ENCODE results near the gene DNAH7.

DNAH7 gene

DNA sequence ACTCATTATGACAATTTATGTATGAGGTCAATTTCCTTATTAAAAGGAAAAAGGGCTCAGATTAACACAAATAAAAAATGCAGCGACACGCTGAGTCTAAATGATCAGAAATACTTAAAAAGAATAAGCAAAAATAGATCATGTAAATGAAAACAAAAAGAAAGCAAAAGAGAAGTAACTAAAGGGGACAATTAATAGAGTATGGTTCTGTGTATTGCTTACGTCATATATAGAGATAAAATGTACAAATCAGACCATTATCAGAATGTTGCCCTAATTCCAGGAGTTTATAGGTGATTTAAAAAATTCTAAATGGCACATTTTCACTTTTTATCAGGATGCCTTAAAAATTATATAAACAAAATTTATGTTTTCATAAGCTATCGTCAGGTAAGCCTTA lies 189.5 kb downstream of the DNAH7 start:
- TF ChIP-seq, protein P1, sequence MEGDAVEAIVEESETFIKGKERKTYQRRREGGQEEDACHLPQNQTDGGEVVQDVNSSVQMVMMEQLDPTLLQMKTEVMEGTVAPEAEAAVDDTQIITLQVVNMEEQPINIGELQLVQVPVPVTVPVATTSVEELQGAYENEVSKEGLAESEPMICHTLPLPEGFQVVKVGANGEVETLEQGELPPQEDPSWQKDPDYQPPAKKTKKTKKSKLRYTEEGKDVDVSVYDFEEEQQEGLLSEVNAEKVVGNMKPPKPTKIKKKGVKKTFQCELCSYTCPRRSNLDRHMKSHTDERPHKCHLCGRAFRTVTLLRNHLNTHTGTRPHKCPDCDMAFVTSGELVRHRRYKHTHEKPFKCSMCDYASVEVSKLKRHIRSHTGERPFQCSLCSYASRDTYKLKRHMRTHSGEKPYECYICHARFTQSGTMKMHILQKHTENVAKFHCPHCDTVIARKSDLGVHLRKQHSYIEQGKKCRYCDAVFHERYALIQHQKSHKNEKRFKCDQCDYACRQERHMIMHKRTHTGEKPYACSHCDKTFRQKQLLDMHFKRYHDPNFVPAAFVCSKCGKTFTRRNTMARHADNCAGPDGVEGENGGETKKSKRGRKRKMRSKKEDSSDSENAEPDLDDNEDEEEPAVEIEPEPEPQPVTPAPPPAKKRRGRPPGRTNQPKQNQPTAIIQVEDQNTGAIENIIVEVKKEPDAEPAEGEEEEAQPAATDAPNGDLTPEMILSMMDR (conservative IDR thresholded peaks at IDR 0.05; ENCODE audit: low read depth), result no peak
- no peak for DNase-seq (ENCODE audit: low spot score)
- no peak overlapping the region for H3K27ac ChIP-seq
- CTCF ChIA-PET, result interaction anchor here (0.7 kb wide), 1 partner anchor 9 kb away, joined by 4 read pairs; no protein-coding TSS in a partner anchor
- POLR2A ChIA-PET (ENCODE audit: low non-redundant PET), result no interaction called here

DNA sequence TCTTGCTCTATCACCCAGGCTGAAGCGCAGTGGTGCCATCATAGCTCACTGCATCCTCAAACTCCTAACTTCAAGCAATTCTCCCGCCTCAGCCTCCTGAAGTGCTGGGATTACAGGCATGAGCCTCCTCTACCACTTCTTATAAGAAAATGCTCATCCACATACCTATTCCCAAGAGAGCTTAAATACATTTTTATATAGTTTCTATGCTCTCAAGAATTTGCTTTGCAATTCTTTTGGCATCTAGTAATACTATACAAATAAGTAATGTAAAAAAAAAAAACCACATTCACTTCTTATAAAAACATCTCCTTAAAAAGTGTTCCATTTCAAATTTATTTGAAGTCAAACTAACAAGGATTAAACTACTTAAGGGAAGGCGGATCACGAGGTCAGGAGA lies 197.3 kb downstream of the DNAH7 start:
- POLR2A ChIA-PET (ENCODE audit: low non-redundant PET), result no interaction called here
- H3K27ac ChIP-seq, result no peak overlapping the region
- DNase-seq (ENCODE audit: low spot score), result no peak
- CTCF ChIA-PET, result no interaction called here
- TF ChIP-seq, protein P1 (conservative IDR thresholded peaks at IDR 0.05; ENCODE audit: low read depth), result no peak

DNA sequence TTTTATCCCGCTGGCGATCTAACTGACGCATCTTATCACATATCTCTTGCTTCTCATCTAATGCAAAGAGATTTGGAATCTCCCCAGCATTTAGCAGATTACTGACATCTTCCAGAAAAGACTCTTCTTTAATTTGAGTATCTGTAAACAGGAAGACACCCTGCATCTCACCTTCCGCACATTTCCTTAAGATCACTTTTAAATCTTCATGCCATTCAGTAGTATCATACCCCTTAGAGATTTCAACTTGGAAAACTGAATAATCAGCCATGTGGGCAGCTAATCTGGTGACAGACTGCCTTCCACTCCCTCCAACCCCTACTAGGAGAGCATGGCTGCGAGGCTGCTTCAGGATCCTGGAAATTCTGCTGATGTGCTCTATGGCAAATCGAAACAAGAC lies 204.3 kb downstream of the DNAH7 start:
- ChIA-PET CTCF (no interaction called here), POLR2A (ENCODE audit: low non-redundant PET) (no interaction called here)
- TF ChIP-seq, protein P1 (conservative IDR thresholded peaks at IDR 0.05; ENCODE audit: low read depth), result no peak
- DNase-seq (ENCODE audit: low spot score), result no peak
- no peak overlapping the region for H3K27ac ChIP-seq

DNA sequence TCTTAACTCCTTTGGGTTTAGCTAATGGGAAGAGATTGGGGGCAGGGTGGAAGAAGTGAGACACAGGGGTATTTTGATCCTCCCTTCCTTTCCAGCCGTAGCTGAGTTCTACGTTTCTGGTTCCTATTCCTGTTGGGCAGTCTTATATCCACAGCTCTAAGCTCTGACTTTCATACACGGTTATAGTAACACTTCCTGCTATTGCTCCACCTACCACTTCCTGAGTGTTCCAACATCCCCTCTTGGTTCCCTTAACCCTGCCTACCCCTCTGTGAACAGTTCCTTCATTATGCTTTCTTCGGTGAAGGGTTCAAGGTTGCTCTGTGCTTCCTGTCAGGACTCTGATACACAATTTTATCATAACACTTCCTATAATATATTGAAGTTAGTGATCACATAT lies 205.1 kb downstream of the DNAH7 start:
- ChIA-PET CTCF (interaction anchor here (0.6 kb wide), 1 partner anchor 1455 kb away, joined by 5 read pairs; no protein-coding TSS in a partner anchor), POLR2A (ENCODE audit: low non-redundant PET) (no interaction called here)
- TF ChIP-seq, protein P1 (conservative IDR thresholded peaks at IDR 0.05; ENCODE audit: low read depth), result no peak
- DNase-seq (ENCODE audit: low spot score), result no peak
- no peak overlapping the region for H3K27ac ChIP-seq

DNA sequence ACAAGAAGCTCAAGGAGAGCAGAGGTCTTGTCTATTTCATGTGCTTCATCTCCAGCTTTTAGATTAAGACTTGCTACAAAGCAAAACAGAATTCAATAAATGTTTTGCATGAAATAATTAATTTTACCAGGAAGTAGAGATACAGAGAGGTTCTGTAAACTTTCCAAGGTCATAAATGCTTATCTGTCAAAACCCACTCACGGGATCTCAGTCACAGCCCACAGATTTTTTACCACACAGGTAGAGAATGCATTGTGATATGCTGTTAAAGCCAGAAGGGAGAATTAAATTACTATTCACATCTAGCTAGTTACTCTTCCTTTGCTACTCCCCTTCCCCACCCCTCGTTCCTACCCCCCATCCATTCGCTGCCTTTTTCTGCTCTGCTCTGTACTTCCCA lies 205.5 kb downstream of the DNAH7 start:
- H3K27ac ChIP-seq, result no peak overlapping the region
- TF ChIP-seq, protein P1 (conservative IDR thresholded peaks at IDR 0.05; ENCODE audit: low read depth), result no peak
- CTCF ChIA-PET, result interaction anchor here (0.6 kb wide), 1 partner anchor 1455 kb away, joined by 5 read pairs; no protein-coding TSS in a partner anchor
- POLR2A ChIA-PET (ENCODE audit: low non-redundant PET), result no interaction called here
- no peak for DNase-seq (ENCODE audit: low spot score)

DNA sequence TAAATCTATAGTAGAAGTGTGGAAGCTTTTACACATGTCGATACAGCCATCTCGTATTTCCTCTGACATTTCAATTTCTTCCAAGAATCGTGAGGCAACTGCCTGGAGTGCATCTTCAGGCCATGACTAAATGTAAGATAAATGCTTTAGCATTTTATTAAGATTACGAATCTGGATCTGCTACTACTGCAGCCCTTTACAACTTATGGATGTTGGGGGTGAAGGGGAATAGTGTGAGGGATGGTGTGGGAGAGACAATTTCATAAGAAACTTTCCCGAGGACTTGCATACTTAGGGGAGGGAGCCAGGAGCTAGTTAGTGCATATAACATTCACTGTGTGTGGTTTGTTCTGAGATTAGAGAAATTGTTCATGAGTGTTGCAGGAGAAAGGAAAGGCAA lies 206.8 kb downstream of the DNAH7 start:
- DNase-seq (ENCODE audit: low spot score), result no peak
- ChIA-PET POLR2A (ENCODE audit: low non-redundant PET) (no interaction called here), CTCF (no interaction called here)
- TF ChIP-seq, protein P1 (conservative IDR thresholded peaks at IDR 0.05; ENCODE audit: low read depth), result no peak
- H3K27ac ChIP-seq, result no peak overlapping the region

DNA sequence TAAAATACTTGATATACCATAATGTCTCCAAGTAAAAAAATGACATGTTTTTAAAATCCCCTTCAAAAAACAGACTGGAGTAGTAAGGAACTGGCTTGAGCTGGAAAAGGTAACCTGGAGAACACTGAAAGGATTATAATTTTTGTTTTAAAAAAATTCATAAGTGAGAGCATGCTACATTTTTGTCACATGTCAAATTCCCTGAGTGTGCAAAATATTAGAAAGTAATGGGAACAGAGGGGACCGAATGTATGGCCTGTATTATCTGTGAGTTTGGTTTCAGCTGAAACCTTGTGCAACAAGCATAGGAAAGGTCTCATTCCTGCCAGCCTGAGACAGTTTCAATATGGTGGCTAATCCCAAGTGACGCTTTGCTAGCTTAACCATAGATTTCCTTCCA lies 209.1 kb downstream of the DNAH7 start:
- POLR2A ChIA-PET (ENCODE audit: low non-redundant PET), result no interaction called here
- DNase-seq (ENCODE audit: low spot score), result no peak
- CTCF ChIA-PET, result no interaction called here
- TF ChIP-seq, protein P1 (conservative IDR thresholded peaks at IDR 0.05; ENCODE audit: low read depth), result no peak
- no peak overlapping the region for H3K27ac ChIP-seq
